ENCODE results near the gene AGK. TPM values are rescaled to one million over a fixed set of nuclear protein-coding genes. Genes with fewer than 3 reads are reported as not detected.

Gene AGK
- total RNA-seq, 1 donor from 2014 or later, result 18.8 TPM

DNA sequence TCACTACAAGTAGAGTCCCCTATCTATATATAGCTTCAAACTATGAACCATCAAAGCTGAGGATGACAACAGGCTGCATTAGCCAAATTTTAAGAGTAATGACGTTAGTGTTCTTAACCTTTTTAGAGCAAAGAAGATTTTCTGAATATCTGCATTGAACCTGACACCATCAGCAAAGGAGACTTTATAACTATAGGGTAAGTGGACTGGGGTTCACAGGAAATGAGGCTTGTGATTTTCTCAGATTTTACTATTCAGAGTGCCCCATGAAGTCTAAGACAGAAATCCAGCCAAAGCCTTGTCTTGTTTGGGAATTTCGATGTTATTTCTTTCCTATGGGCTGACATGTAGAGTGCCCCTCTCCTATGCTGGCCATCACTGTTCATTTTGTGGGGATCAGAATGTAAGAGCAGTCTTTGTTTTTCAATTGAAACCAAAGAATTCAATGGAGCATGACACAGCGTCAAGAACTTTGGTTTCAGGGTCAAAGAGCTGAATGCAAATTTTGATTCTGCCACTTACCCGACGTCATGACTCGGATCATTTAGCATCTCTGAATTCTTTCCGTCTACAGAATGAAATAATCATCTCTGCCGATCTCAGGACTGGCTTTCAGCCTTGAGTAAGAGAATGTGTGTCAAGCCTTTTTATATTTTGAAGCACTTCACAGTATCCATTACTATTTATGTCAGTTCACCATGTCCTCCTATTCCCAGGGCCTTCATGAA is 98.1 kb downstream of the AGK start:
- Histone ChIP-seq H3K4me1 (ENCODE audit: control insufficient read depth in 3 of 3, insufficient read depth in 3 of 3, low read length in 3 of 3) (peaks cover 3 to 24% (median 11%) of the 10 kb centered on the region in 3 donors), H3K9me3 (ENCODE audit: control insufficient read depth in 3 of 3, low read length in 3 of 3) (no peaks in the 10 kb centered on the region), H3K36me3 (ENCODE audit: control insufficient read depth in 3 of 3, insufficient read depth in 3 of 3, low read length in 3 of 3) (peaks cover 7 to 15% (median 10%) of the 10 kb centered on the region in 3 donors), H3K4me3 (ENCODE audit: low read length in 3 of 3) (no peak overlapping the region), H3K27ac (ENCODE audit: low read depth, low read length) (peak overlapping the region; percentile 3), H3K27me3 (ENCODE audit: control insufficient read depth in 3 of 3, insufficient read depth in 3 of 3, low read length in 3 of 3) (no peaks in the 10 kb centered on the region), H3K9ac (ENCODE audit: low read depth in 1 of 3, low read length in 3 of 3) (peak overlapping the region in 1 of 3 donors; percentile 42)

DNA sequence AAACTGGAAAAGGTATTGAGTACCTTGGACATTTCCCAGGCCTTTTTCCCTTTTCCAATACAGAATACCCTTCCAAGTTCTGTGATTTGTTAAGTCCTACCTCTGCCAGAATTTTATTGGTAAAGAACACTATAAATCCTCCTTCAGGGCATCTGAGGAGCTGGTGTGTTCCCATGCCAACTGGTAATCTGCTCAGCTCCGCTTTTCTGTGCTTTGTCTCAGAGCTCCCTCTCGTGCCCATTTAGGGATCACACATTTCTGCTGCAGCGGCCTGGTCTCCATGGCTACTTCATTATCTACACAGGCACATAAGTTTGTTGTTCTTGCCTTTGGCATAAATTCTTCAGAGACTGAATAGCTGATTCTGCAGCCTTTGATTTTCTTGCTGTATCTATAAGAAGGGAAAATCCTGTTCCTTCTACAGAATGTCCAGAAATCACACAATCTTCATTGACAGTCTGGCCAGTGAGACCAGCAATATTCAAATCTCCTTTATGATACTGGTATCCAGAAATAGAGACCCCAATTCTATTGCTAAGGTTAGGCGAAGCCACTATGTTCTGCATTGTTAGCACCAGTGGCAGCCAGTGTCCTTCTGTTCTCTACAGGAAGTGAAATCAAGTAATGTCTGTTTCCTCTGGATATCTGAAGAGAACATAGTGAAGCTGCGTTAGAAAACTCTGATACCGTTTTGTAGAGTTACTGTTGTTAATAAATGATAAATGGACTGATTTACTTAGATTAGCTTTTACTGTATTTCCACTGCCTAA is 98.8 kb downstream of the AGK start:
- peak overlapping the region in 1 of 3 donors; percentile 42 for H3K9ac ChIP-seq (ENCODE audit: low read depth in 1 of 3, low read length in 3 of 3)
- H3K9me3 ChIP-seq (ENCODE audit: control insufficient read depth in 3 of 3, low read length in 3 of 3), result no peaks in the 10 kb centered on the region
- peak overlapping the region; percentile 3 for H3K27ac ChIP-seq (ENCODE audit: low read depth, low read length)
- H3K4me1 ChIP-seq (ENCODE audit: control insufficient read depth in 3 of 3, insufficient read depth in 3 of 3, low read length in 3 of 3), result peaks cover 3 to 24% (median 11%) of the 10 kb centered on the region in 3 donors
- H3K36me3 ChIP-seq (ENCODE audit: control insufficient read depth in 3 of 3, insufficient read depth in 3 of 3, low read length in 3 of 3), result peaks cover 7 to 15% (median 10%) of the 10 kb centered on the region in 3 donors
- no peak overlapping the region for H3K4me3 ChIP-seq (ENCODE audit: low read length in 3 of 3)
- no peaks in the 10 kb centered on the region for H3K27me3 ChIP-seq (ENCODE audit: control insufficient read depth in 3 of 3, insufficient read depth in 3 of 3, low read length in 3 of 3)

DNA sequence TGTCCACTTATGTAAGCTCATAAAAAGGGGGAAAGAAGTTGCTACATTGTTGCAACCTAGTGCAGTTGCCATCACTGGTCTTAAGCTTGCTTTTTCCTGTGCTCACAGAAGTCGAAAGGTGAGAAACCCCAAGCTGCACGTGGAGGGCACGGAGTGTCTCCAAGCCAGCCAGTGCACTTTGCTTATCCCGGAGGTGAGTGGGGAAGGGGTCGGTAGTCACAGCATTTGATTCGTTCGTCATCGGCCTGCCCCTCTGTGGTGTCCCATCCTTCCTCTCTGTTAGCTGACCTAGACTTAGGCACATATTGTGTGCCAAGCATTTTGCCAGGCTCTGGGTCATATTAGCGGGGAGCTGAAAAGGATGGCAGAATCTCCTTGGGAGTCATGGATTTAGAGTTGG is 100.2 kb downstream of the AGK start:
- Histone ChIP-seq H3K36me3 (ENCODE audit: control insufficient read depth in 3 of 3, insufficient read depth in 3 of 3, low read length in 3 of 3) (peaks cover 11 to 16% (median 16%) of the 10 kb centered on the region in 3 donors), H3K9me3 (ENCODE audit: control insufficient read depth in 3 of 3, low read length in 3 of 3) (no peaks in the 10 kb centered on the region), H3K27ac (ENCODE audit: low read depth, low read length) (no peak overlapping the region), H3K27me3 (ENCODE audit: control insufficient read depth in 3 of 3, insufficient read depth in 3 of 3, low read length in 3 of 3) (no peaks in the 10 kb centered on the region), H3K4me1 (ENCODE audit: control insufficient read depth in 3 of 3, insufficient read depth in 3 of 3, low read length in 3 of 3) (peaks cover 3 to 24% (median 11%) of the 10 kb centered on the region in 3 donors), H3K9ac (ENCODE audit: low read depth in 1 of 3, low read length in 3 of 3) (no peak overlapping the region), H3K4me3 (ENCODE audit: low read length in 3 of 3) (no peak overlapping the region)

DNA sequence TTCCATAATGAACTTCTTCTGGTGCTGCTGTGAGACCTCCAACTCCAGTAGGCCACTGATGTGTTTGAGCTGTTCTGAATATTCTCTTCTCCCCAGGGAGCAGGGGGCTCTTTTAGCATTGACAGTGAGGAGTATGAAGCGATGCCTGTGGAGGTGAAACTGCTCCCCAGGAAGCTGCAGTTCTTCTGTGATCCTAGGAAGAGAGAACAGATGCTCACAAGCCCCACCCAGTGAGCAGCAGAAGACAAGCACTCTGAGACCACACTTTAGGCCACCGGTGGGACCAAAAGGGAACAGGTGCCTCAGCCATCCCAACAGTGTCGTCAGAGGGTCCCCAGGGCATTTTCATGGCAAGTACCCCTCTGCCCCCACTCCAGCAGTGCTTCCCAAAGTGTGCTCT is 101.5 kb downstream of the AGK start:
- Histone ChIP-seq H3K9ac (ENCODE audit: low read depth in 1 of 3, low read length in 3 of 3) (no peak overlapping the region), H3K27ac (ENCODE audit: low read depth, low read length) (no peak overlapping the region), H3K4me3 (ENCODE audit: low read length in 3 of 3) (no peak overlapping the region), H3K36me3 (ENCODE audit: control insufficient read depth in 3 of 3, insufficient read depth in 3 of 3, low read length in 3 of 3) (peaks cover 13 to 17% (median 17%) of the 10 kb centered on the region in 3 donors), H3K9me3 (ENCODE audit: control insufficient read depth in 3 of 3, low read length in 3 of 3) (no peaks in the 10 kb centered on the region), H3K4me1 (ENCODE audit: control insufficient read depth in 3 of 3, insufficient read depth in 3 of 3, low read length in 3 of 3) (peaks cover 3 to 24% (median 11%) of the 10 kb centered on the region in 3 donors), H3K27me3 (ENCODE audit: control insufficient read depth in 3 of 3, insufficient read depth in 3 of 3, low read length in 3 of 3) (no peaks in the 10 kb centered on the region)

DNA sequence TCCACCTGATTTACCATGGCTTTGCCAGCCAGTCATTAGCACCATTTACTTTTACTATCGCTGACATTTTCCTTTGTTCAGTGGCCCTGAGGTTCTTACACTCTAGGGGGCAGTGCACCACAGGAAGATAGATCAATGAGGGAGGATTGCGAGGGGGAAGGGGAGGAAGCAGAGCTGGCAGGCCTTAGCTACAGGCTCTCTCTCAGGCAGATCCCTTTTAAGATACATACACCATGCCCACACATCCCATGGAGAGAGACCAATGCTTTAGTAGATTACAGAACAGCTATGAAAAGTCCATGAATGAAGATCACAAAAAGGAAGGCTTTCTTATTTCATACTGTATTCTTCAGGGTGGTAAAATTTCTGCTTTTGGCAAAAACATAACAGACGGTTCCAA is 103.3 kb downstream of the AGK start:
- no peak overlapping the region for H3K4me3 ChIP-seq (ENCODE audit: low read length in 3 of 3)
- H3K27ac ChIP-seq (ENCODE audit: low read depth, low read length), result no peak overlapping the region
- H3K4me1 ChIP-seq (ENCODE audit: control insufficient read depth in 3 of 3, insufficient read depth in 3 of 3, low read length in 3 of 3), result peaks cover 5 to 8% (median 5%) of the 10 kb centered on the region in 3 donors
- H3K9me3 ChIP-seq (ENCODE audit: control insufficient read depth in 3 of 3, low read length in 3 of 3), result no peaks in the 10 kb centered on the region
- no peak overlapping the region for H3K9ac ChIP-seq (ENCODE audit: low read depth in 1 of 3, low read length in 3 of 3)
- no peaks in the 10 kb centered on the region for H3K27me3 ChIP-seq (ENCODE audit: control insufficient read depth in 3 of 3, insufficient read depth in 3 of 3, low read length in 3 of 3)
- peaks cover 17 to 26% (median 21%) of the 10 kb centered on the region in 3 donors for H3K36me3 ChIP-seq (ENCODE audit: control insufficient read depth in 3 of 3, insufficient read depth in 3 of 3, low read length in 3 of 3)

DNA sequence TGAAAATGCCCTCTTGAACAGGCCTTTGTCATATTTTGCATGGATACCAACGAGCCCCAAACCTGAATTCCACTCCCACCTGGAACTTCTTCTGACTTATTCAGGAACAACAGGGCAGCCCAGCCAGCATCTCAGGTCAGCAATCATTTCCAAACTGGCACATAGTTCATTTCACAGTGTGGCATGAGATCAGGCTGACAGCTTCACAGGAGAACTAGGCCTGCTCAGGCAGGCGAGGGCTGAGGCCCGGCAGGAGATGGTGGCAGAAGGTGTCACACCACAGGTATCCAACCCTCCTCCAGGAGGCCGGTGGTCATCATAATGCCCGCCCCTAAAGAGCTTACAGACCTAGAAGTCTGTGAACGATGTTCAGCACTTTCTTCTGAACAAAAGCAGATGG is 108.3 kb downstream of the AGK start:
- Histone ChIP-seq H3K36me3 (ENCODE audit: control insufficient read depth in 3 of 3, insufficient read depth in 3 of 3, low read length in 3 of 3) (peaks cover 24 to 57% (median 33%) of the 10 kb centered on the region in 3 donors), H3K4me1 (ENCODE audit: control insufficient read depth in 3 of 3, insufficient read depth in 3 of 3, low read length in 3 of 3) (peaks cover 0 to 2% (median 0%) of the 10 kb centered on the region in 3 donors), H3K27me3 (ENCODE audit: control insufficient read depth in 3 of 3, insufficient read depth in 3 of 3, low read length in 3 of 3) (no peaks in the 10 kb centered on the region), H3K27ac (ENCODE audit: low read depth, low read length) (no peak overlapping the region), H3K9ac (ENCODE audit: low read depth in 1 of 3, low read length in 3 of 3) (no peak overlapping the region), H3K9me3 (ENCODE audit: control insufficient read depth in 3 of 3, low read length in 3 of 3) (no peaks in the 10 kb centered on the region), H3K4me3 (ENCODE audit: low read length in 3 of 3) (no peak overlapping the region)

DNA sequence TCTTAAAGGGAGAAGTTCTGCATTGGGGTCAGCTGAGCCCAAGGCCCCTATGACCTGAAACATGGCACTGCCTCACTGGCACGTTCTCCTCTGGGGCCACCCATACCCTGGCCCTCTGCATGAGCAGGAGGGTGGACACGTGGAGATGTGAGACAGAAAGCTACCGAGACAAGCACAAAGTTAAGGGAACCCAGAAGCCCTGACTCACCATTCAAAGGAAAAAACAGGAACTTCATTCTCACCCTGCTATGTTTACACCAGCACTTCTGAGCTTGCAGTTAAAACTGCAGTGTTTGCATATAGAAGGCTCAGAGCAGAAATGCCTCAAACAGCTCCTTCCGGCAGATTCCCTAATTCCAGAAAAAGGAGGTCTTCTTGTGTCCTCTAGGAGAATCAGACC is 109.0 kb downstream of the AGK start:
- Histone ChIP-seq H3K9ac (ENCODE audit: low read depth in 1 of 3, low read length in 3 of 3) (no peak overlapping the region), H3K27ac (ENCODE audit: low read depth, low read length) (peak overlapping the region; percentile 18), H3K4me1 (ENCODE audit: control insufficient read depth in 3 of 3, insufficient read depth in 3 of 3, low read length in 3 of 3) (peaks cover 0 to 2% (median 0%) of the 10 kb centered on the region in 3 donors), H3K36me3 (ENCODE audit: control insufficient read depth in 3 of 3, insufficient read depth in 3 of 3, low read length in 3 of 3) (peaks cover 31 to 63% (median 40%) of the 10 kb centered on the region in 3 donors), H3K9me3 (ENCODE audit: control insufficient read depth in 3 of 3, low read length in 3 of 3) (no peaks in the 10 kb centered on the region), H3K27me3 (ENCODE audit: control insufficient read depth in 3 of 3, insufficient read depth in 3 of 3, low read length in 3 of 3) (no peaks in the 10 kb centered on the region), H3K4me3 (ENCODE audit: low read length in 3 of 3) (no peak overlapping the region)

DNA sequence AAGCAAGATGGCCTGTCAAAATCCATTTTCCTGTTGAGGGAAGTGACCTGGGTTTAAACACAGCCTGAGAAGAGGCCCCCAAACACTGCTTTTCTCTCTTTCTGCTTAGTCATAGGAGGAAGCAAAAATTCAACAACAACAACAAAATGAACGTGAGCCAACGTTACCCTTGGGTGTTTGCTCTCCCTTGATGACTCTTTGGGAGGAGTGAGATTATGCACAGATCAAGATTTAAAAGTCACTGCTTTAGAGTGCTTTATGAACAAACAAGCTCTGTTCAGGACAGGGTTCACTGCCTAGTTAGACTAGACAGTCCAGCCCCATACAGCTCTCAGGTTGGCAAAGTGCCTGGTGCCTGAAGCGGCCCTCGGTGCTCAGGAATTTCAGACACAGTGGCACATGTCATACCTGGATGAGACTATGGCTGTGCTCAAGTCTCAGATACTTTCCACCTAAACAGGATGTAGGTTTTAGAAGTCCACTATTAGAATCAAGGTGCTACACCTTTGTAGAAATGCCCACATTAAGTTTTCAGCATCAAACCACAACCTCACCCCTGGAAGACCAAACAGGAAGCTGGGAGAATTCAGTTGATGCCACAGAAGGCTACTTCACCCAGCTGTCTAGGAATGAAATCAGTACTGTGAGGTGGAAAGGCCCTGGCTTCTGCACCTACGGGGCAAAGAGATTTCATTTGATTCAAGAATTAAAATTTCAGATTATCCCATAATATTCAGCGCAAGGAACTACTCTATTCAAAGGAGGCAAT is 112.1 kb downstream of the AGK start:
- Histone ChIP-seq H3K4me3 (ENCODE audit: low read length in 3 of 3) (no peak overlapping the region), H3K36me3 (ENCODE audit: control insufficient read depth in 3 of 3, insufficient read depth in 3 of 3, low read length in 3 of 3) (peaks cover 33 to 58% (median 43%) of the 10 kb centered on the region in 3 donors), H3K4me1 (ENCODE audit: control insufficient read depth in 3 of 3, insufficient read depth in 3 of 3, low read length in 3 of 3) (peaks cover 0 to 2% (median 0%) of the 10 kb centered on the region in 3 donors), H3K9me3 (ENCODE audit: control insufficient read depth in 3 of 3, low read length in 3 of 3) (no peaks in the 10 kb centered on the region), H3K27me3 (ENCODE audit: control insufficient read depth in 3 of 3, insufficient read depth in 3 of 3, low read length in 3 of 3) (no peaks in the 10 kb centered on the region), H3K9ac (ENCODE audit: low read depth in 1 of 3, low read length in 3 of 3) (no peak overlapping the region), H3K27ac (ENCODE audit: low read depth, low read length) (no peak overlapping the region)

DNA sequence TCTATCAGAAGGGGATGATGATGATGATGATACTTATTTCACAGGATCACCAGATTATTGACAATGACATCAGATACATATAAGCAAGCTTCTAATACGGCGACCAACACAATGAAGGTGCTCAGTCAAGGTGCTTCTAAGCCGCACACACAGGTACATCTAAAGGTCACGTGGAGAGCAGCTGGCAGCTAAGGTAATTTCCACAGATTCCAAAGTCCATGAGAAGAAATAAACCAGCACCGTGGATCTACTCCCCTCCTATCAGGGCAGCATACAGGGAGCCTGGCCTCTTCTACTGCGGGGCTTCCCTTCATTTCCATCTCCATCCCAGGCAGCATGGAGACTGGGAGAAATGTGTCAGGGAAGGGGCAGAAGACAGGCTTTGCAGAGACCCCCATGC is 113.2 kb downstream of the AGK start:
- H3K36me3 ChIP-seq (ENCODE audit: control insufficient read depth in 3 of 3, insufficient read depth in 3 of 3, low read length in 3 of 3), result peaks cover 29 to 51% (median 41%) of the 10 kb centered on the region in 3 donors
- H3K9ac ChIP-seq (ENCODE audit: low read depth in 1 of 3, low read length in 3 of 3), result no peak overlapping the region
- no peak overlapping the region for H3K4me3 ChIP-seq (ENCODE audit: low read length in 3 of 3)
- no peaks in the 10 kb centered on the region for H3K9me3 ChIP-seq (ENCODE audit: control insufficient read depth in 3 of 3, low read length in 3 of 3)
- peaks cover 0 to under 1% (median 0%) of the 10 kb centered on the region in 3 donors for H3K4me1 ChIP-seq (ENCODE audit: control insufficient read depth in 3 of 3, insufficient read depth in 3 of 3, low read length in 3 of 3)
- H3K27ac ChIP-seq (ENCODE audit: low read depth, low read length), result no peak overlapping the region
- H3K27me3 ChIP-seq (ENCODE audit: control insufficient read depth in 3 of 3, insufficient read depth in 3 of 3, low read length in 3 of 3), result no peaks in the 10 kb centered on the region
